Activated CD4-positive, alpha-beta T cell treated with anti-CD3 and anti-CD28 coated beads, Interleukin-2, amount 50 U/mL, for 24 hours (primary cell): Measurements from ENCODE around the gene KIF1A.

Experiments used
- DNase-seq, 2 donors: peaks; one replicate each; pipeline ENCODE4 v3.0.0-alpha.2; 2020; ENCODE audit warnings: low read depth in 1 of 2, low spot score in 1 of 2

Gene KIF1A

GRCh38 chr2:240722376-240722775, 97.6 kb downstream of the KIF1A start:
- no peak for DNase-seq

GRCh38 chr2:240721596-240722180, 98.3 kb downstream of the KIF1A start:
- no peak for DNase-seq

- no peak for DNase-seq
Observed at GRCh38 chr2:240720686-240721595, 99.1 kb downstream of the KIF1A start.

GRCh38 chr2:240719676-240720545, 100.1 kb downstream of the KIF1A start:
- no peak for DNase-seq

- DNase-seq = no peak
Observed at GRCh38 chr2:240718896-240719490, 101.0 kb downstream of the KIF1A start.

GRCh38 chr2:240717681-240718581, 102.1 kb downstream of the KIF1A start:
- DNase-seq = no peak

GRCh38 chr2:240717181-240717641, 102.8 kb downstream of the KIF1A start:
- no peak for DNase-seq

GRCh38 chr2:240716130-240716798, 103.8 kb downstream of the KIF1A start:
- DNase-seq = no peak

- DNase-seq = no peak
Observed at GRCh38 chr2:240714747-240715725, 105.0 kb downstream of the KIF1A start.

- no peak for DNase-seq
Observed at GRCh38 chr2:240713928-240714746, 105.9 kb downstream of the KIF1A start.

- DNase-seq = no peak
Observed at GRCh38 chr2:240713071-240713927, 106.7 kb downstream of the KIF1A start.

GRCh38 chr2:240712121-240712520, 107.9 kb downstream of the KIF1A start:
- no peak for DNase-seq

- no peak for DNase-seq
Observed at GRCh38 chr2:240711701-240712100, 108.3 kb downstream of the KIF1A start.

- no peak for DNase-seq
Observed at GRCh38 chr2:240711296-240711695, 108.7 kb downstream of the KIF1A start.

GRCh38 chr2:240708457-240708856, 111.6 kb downstream of the KIF1A start:
- DNase-seq = no peak

GRCh38 chr2:240707821-240708220, 112.2 kb downstream of the KIF1A start:
- no peak for DNase-seq
